Measurements from ENCODE around the gene SLC8A2. TPM values are rescaled to one million over a fixed set of nuclear protein-coding genes. Genes with fewer than 3 reads are reported as not detected.

SLC8A2 gene
- total RNA-seq, 1 experiment from 2014 or later, result 1.2 TPM

DNA sequence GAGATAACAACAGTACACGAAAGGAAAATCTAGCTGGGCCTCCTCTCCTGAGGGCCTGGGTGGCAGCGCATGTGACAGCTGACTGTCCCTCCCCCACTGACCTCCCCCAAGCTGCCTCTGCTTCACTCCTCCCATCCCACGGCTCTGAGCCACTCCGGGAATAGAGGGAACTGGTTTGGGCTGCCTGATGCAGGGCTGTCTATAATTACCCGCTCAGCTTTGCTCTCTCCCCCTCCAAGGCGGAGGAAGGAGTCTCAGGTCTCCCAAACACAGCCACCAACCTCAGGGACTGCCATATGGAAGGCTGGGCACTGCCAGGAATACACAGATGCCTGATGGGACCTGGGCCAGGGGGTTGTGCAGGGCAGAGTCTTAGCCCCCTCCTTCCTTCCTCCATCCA lies 35.3 kb upstream of the SLC8A2 start:
- DNase-seq (ENCODE audit: low read depth, low spot score), result no peak
- in situ Hi-C loops (cut with HindIII; ENCODE audit: low pct_unique_long_range_greater_than_20kb, low sequenced_read_pairs), result no loop called here

DNA sequence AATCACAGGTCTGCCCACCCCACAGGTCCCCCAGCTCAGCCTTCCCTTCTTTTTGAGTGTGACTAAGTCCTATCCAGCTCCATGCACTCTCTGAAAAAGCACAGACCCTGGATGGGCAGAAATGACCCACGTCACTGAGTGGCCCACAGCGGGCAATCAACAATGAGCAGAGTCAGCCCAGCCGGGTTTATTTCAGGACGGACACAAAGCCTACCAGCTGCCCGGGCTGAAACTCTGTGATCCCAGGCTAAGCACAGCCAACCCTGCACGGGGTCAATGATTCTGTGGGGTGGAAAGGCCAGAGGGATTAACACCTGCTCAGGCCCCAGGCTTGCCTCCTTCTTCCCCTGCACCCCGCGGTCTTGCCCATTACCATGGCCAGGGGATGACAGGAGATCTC lies 34.8 kb upstream of the SLC8A2 start:
- no peak for DNase-seq (ENCODE audit: low read depth, low spot score)
- in situ Hi-C loops (cut with HindIII; ENCODE audit: low pct_unique_long_range_greater_than_20kb, low sequenced_read_pairs), result no loop called here

DNA sequence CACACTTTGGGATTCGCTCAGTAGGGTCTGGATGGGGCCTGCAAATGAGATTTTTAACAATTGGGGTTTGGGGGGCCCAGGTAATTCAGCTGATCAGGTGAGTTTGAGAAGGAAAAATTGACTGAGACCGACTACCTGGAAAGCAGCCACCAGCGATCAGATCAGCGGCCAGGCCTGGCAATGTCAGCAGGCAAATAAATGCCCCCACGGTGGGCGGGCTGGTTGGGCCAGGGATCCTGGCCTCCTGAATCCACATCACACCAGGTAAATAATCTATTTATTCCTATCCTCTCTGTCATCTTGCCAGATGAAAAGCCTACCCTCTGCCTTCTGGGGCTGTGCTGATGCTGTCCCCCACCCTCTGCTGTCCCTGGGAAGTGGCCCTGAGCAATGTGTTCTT lies 33.8 kb upstream of the SLC8A2 start:
- DNase-seq (ENCODE audit: low read depth, low spot score), result no peak
- in situ Hi-C loops (cut with HindIII; ENCODE audit: low pct_unique_long_range_greater_than_20kb, low sequenced_read_pairs), result no loop called here

GRCh38 chr19:47503826-47504150 lies 32.1 kb upstream of the SLC8A2 start:
- in situ Hi-C loops (cut with HindIII; ENCODE audit: low pct_unique_long_range_greater_than_20kb, low sequenced_read_pairs), result no loop called here

GRCh38 chr19:47503130-47503825 lies 31.6 kb upstream of the SLC8A2 start:
- no peak for DNase-seq (ENCODE audit: low read depth, low spot score)
- in situ Hi-C loops (cut with HindIII; ENCODE audit: low pct_unique_long_range_greater_than_20kb, low sequenced_read_pairs), result no loop called here

More at GRCh38 chr19:47503826-47504150, 32.1 kb upstream of the SLC8A2 start:
- DNase-seq (ENCODE audit: low read depth, low spot score), result no peak

- no peak for DNase-seq (ENCODE audit: low read depth, low spot score)
- in situ Hi-C loops (cut with HindIII; ENCODE audit: low pct_unique_long_range_greater_than_20kb, low sequenced_read_pairs), result no loop called here
Observed at GRCh38 chr19:47499863-47500830, 28.5 kb upstream of the SLC8A2 start.

GRCh38 chr19:47499371-47499770 lies 27.7 kb upstream of the SLC8A2 start:
- no peak for DNase-seq (ENCODE audit: low read depth, low spot score)
- in situ Hi-C loops (cut with HindIII; ENCODE audit: low pct_unique_long_range_greater_than_20kb, low sequenced_read_pairs), result no loop called here

- in situ Hi-C loops (cut with HindIII; ENCODE audit: low pct_unique_long_range_greater_than_20kb, low sequenced_read_pairs), result no loop called here
- DNase-seq (ENCODE audit: low read depth, low spot score), result no peak
Observed at GRCh38 chr19:47498561-47498960, 26.9 kb upstream of the SLC8A2 start.

DNA sequence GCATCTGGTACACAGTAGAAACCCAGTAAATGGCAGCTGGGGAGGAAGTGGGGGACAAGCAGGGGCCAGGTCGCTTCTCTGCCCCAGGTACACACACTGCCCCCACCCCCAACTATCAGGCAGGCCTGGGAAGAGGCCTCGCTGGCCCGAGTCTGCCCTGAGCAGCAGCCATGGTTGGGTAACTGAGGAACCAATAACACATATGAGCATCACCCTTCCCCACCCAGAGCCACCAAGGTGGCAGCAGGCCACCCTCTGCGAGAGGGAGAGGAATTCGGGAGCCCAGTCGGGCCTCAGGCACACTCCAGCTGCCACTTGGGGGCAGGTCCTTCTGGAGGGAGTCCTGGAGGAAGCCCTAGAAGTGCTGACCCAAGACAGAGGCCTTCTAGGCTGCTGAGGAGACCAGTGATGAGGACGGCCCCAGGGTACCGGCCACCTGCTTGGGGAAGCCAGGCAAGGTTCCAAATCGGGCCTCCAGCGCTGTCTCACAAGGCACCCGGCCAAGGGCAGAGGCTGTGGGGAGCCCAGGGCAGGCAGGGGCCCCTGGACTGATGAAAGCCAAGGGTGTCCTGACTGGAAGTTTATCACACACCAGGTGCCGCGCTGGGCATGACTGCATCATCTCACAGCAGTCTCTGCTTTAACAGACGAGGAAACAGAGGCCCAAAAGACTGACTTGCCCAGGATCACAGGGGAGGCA lies 26.3 kb upstream of the SLC8A2 start:
- DNase-seq (ENCODE audit: low read depth, low spot score), result no peak
- in situ Hi-C loops (cut with HindIII; ENCODE audit: low pct_unique_long_range_greater_than_20kb, low sequenced_read_pairs), result no loop called here

DNA sequence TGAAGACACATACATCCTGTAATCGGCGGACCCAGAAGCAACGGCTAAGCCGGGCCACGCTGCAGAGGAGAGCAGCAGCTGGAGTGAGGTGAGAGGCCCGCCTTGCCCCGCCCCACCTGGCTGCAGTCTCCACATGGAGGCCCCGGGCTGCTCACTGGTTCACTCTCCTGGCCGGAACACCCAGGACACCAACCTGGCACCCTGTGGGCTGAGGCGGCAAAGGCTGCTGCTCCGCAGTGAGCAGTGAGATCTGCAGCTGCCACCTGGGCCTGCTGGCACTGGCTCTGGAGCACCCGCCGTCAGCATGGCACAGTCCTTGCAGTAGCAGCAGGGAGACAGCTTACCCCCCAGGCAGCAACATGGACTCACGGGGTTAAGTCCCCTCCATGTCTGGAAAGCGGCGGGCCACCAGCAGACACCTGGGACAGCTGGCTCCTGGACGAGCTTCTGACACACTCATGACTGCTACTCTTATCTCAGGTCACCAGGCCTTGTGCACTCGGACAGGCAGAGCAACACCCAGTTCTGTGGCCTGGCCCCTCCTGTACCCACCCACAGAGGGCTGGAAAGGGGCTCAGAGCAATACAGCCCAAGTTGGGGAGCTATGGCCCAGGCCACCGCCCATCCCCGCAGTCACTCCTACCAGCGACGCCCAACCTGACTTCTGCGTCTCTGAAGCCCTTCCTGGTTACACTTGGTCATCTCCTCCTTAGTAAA lies 25.5 kb upstream of the SLC8A2 start:
- in situ Hi-C loops (cut with HindIII; ENCODE audit: low pct_unique_long_range_greater_than_20kb, low sequenced_read_pairs), result no loop called here
- no peak for DNase-seq (ENCODE audit: low read depth, low spot score)

DNA sequence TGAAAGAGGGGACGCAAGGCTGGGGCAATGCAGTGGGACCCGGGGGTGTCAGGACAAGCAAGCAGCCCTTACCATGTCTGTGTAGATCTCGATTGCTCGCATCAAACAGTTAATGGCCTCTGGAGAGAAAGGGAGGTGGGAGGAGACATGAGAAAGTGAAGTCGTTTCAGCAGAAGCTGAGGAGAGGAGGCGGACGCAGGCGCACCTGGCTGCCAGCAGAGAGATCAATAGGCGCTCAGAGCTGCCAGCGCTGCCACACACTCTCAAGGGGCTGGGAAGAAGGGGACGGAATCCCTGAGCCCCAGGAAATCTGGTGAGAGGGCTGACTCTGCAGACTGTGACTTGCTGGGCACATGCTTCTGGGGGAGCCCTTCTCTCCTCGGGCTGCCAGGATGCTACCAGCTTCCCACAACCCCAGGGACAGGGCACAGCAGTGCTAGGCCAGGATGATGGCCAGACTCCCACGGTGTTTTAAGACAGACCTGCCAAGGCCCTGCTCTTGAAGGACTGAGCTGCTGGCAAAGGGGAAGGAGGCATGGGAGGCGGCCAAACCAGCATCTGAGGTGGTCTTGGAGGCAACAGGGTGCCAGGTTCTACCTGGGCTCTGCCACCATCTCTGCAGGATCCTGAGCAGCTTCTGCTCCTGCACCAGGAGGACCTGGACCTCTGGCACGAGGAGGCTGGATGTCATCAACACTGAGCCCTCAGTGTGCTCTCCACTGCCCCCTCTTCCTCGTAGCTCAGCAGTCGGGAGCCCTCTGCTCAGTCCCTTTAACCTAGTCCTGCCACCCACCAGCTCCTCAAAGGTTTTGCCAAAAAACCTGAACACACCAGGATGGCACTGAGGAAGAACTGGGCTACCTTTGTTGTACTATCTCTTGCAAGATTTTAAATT lies 24.0 kb upstream of the SLC8A2 start:
- in situ Hi-C loops (cut with HindIII; ENCODE audit: low pct_unique_long_range_greater_than_20kb, low sequenced_read_pairs), result no loop called here

DNA sequence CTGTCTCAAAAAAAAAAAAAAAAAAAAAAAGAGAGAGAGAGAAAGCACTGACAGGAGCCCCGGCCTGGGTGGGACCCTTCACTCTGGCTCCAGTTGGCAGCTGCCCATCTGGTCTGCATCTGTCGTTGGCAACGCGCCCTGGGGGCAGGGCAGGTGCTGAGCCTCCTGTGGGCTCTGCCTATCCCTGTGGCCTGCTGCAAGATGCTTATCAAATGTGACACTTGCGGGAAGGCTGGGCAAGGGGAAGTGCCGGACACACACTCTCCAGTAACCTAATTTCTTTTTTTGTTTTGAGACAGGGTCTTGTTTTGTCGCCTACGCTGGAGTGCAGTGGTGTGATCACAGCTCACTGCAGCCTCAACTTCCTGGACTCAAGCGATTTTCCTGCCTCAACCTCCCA lies 23.0 kb upstream of the SLC8A2 start:
- DNase-seq (ENCODE audit: low read depth, low spot score), result no peak
- in situ Hi-C loops (cut with HindIII; ENCODE audit: low pct_unique_long_range_greater_than_20kb, low sequenced_read_pairs), result no loop called here

More for the DNA sequence above, 24.0 kb upstream of the SLC8A2 start:
- no peak for DNase-seq (ENCODE audit: low read depth, low spot score)

DNA sequence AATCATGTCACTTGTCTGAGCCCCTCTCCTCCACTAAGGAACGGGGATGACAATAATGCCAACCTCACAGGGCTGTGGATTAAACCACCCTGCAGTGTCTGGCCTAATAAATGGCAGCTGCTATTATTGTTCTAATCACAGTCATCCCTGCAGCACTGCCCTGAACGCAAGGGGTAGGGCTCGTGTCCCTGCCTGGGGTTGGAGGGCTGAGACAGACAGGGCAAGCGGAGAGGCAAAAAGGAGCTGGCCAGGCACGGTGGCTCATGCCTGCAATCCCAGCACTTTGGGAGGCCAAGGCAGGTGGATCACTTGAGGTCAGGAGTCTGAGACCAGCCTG lies 22.5 kb upstream of the SLC8A2 start:
- in situ Hi-C loops (cut with HindIII; ENCODE audit: low pct_unique_long_range_greater_than_20kb, low sequenced_read_pairs), result no loop called here

DNA sequence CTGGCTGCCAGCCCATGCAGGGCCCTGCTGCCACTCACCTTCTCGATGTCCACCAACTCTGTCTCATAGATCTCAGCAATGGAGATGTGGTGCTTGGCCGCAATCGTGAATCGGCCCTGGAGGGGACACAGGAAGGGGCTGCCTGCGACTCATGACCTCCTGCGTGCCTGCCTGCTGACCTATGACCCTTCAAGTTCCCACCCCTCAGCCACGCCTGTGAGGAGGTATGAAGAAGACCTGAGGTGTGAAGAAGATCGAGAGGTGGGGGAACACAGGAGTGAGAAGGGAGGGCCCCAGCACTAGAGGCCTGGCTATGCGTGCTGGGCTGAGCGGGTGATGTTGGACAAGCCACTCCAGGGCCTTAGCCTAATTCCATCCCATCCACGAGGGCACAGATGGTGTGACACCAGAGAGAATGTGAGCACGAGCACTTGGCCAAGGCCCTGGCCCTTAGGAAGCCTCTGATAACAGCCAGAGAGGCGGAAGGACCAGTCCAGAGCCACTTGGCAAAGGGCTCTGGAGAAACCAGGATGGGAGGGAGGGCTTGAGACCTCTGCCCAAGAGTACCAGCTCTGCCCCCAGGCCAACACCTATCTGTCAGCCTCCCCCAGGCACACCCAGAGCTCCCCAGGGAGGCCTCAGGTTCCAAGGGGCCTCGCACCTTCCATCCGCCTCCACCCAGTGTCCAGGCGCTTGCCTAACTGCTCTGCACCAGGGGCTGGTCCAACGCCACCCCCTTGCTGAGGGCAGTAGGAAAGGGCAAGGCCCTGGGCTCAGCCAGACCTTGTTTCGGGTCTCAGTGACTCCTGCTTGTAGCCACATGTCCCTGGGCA lies 21.9 kb upstream of the SLC8A2 start:
- in situ Hi-C loops (cut with HindIII; ENCODE audit: low pct_unique_long_range_greater_than_20kb, low sequenced_read_pairs), result no loop called here
- DNase-seq (ENCODE audit: low read depth, low spot score), result no peak

More for the DNA sequence above, 22.5 kb upstream of the SLC8A2 start:
- no peak for DNase-seq (ENCODE audit: low read depth, low spot score)

- no peak for DNase-seq (ENCODE audit: low read depth, low spot score)
- in situ Hi-C loops (cut with HindIII; ENCODE audit: low pct_unique_long_range_greater_than_20kb, low sequenced_read_pairs), result no loop called here
Observed at GRCh38 chr19:47492571-47493377, 21.1 kb upstream of the SLC8A2 start.

All from SK-MEL-5 (cell line).